HEK293T (cell line): ENCODE measurements around the gene ARHGAP27.

Experiments used
- ARNT ChIP-seq: fragments of 450-650 bp; IDR thresholded peaks from 2 replicates; pipeline ENCODE4 v1.6.1; 2017; ENCODE audit warnings: mild to moderate bottlenecking
- FOXA1 ChIP-seq: fragments of 450-650 bp; IDR thresholded peaks from 2 replicates; pipeline ENCODE4 v1.6.1; 2016; ENCODE audit warnings: mild to moderate bottlenecking
- FOXK2 ChIP-seq: fragments of 450-650 bp; IDR thresholded peaks from 2 replicates; pipeline ENCODE4 v1.6.1; 2016; ENCODE audit warnings: mild to moderate bottlenecking
- FOXM1 ChIP-seq: fragments of 450-650 bp; IDR thresholded peaks from 2 replicates; pipeline ENCODE4 v1.6.1; 2017; ENCODE audit warnings: mild to moderate bottlenecking, borderline replicate concordance
- HDGF ChIP-seq: fragments of 450-650 bp; IDR thresholded peaks from 2 replicates; pipeline ENCODE4 v1.6.1; 2017; ENCODE audit warnings: antibody characterized with exemption, borderline replicate concordance
- L3MBTL2 ChIP-seq: fragments of 450-650 bp; conservative IDR thresholded peaks from 2 replicates; pipeline ENCODE4 v1.6.1; 2016; ENCODE audit warnings: mild to moderate bottlenecking
- PKNOX1 ChIP-seq: fragments of 450-650 bp; IDR thresholded peaks from 2 replicates; pipeline ENCODE4 v1.6.1; 2016
- SP1 ChIP-seq: fragments of 450-650 bp; IDR thresholded peaks from 2 replicates; pipeline ENCODE4 v1.6.1; 2017
- TARDBP ChIP-seq: fragments of 450-650 bp; IDR thresholded peaks from 2 replicates; pipeline ENCODE4 v1.6.1; 2016
- ZNF384 ChIP-seq: fragments of 450-650 bp; IDR thresholded peaks from 2 replicates; pipeline ENCODE4 v1.6.1; 2016

GRCh38 chr17:45432405-45433158 lies at the start of gene ARHGAP27:
- TF ChIP-seq ZNF384 (no peak), FOXK2 (no peak), SP1 (no peak), FOXM1 (no peak), TARDBP (no peak), PKNOX1 (no peak), FOXA1 (no peak), L3MBTL2 (no peak), ARNT (no peak), HDGF (no peak)
